ENCODE measurements around the gene SAA2.
"Not testable (repeated sequence)": the region's sequence is repeated elsewhere in the genome, so short reads cannot be mapped to it uniquely, and the experiment has no call there.

SAA2 gene

DNA sequence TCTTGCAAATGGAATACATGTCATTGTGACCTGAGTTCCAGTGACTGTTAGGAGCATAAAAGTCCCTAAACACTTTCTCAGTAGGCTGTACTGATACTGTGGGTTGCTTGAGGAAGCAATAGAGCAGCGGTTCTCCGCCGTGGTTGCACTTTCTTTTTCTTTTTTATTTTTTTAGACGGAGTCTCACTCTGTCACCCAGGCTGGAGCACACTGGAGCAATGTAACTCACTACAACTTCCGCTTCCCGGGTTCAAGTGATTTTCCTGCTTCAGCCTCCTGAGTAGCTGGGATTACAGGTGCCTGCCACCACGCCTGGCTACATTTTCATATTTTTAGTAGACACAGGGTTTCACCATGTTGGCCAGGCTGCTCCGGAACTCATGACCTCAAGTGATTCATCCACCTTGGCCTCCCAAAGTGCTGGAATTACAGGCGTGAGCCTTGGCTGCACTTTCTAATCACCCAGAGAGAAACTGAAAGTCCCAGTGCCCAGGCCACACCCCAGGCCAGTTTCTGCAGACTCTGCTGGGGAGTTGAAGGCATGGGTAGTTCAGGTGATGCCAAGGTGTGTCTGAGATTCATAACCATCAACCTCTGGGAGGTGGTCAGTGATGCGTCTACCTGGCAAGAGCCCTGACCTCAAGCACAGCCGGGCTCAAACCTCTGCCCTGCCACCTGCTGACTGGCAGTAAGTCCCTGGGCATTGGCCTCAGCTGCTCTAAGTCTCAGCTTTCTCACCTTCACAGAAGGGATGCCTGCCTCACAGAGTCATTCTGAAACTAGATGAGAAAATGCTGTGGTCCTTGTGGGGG, 1.9 kb downstream of the SAA2 start:
- not testable (repeated sequence) for DNase-seq

- peak; percentile 62 for DNase-seq
These were observed 3.1 kb downstream of the SAA2 start for GRCh38 chr11:18245396-18245795.

DNA sequence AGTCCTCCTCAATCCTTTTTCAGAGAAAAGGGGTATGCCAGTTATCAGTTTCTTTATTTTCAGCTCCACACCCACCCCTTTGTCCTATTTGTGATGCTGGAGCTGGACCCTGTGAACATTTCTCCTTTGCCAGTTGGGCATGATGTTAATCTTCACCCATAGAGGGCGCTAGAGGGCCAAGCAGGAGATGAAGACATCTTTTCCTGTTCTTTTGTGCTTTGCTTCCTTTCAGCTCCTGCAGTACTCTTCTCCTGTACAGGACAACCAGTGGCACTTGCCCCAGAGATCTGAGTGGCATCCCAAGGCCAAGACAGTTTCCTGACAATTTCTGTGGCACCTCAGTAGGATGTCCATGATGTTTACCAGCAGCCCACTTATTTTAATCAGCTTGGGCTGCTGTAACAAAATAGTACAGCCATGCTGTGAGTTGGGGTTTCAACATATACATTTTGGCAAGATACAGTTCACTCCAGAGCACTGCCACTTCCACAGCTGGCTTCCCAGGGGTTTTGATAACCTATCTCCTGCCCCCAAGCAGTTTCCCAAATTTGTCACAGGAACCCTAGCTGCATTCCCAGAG, 4.6 kb downstream of the SAA2 start:
- peak; percentile 40 for DNase-seq

DNA sequence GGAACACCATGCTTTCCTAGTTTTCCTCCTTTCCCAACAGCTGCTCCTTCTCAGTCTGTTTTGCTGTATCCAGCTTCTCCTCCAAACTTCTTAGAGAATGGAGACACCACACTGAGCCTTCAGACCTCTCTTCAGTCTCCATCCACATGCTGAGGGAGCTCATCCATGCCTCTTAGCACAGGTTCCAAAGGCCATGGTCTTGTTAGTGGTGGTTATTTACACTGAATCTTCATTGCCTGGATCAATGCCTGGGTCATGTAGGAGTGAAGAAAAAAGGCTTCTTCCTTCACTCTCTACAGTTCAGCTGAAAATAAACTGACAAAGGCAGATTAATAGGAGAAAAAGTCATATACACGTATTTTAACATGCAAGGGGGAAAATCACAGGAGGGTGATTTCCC, 8.8 kb downstream of the SAA2 start:
- no peak for DNase-seq

GRCh38 chr11:18236664-18237356, 11.7 kb downstream of the SAA2 start, which contains the start of gene SAA4:
TSS of gene SAA4 (minus strand) at chr11:18236802. CDS start at chr11:18235926, 876 bp downstream.
- DNase-seq, result no peak

DNA sequence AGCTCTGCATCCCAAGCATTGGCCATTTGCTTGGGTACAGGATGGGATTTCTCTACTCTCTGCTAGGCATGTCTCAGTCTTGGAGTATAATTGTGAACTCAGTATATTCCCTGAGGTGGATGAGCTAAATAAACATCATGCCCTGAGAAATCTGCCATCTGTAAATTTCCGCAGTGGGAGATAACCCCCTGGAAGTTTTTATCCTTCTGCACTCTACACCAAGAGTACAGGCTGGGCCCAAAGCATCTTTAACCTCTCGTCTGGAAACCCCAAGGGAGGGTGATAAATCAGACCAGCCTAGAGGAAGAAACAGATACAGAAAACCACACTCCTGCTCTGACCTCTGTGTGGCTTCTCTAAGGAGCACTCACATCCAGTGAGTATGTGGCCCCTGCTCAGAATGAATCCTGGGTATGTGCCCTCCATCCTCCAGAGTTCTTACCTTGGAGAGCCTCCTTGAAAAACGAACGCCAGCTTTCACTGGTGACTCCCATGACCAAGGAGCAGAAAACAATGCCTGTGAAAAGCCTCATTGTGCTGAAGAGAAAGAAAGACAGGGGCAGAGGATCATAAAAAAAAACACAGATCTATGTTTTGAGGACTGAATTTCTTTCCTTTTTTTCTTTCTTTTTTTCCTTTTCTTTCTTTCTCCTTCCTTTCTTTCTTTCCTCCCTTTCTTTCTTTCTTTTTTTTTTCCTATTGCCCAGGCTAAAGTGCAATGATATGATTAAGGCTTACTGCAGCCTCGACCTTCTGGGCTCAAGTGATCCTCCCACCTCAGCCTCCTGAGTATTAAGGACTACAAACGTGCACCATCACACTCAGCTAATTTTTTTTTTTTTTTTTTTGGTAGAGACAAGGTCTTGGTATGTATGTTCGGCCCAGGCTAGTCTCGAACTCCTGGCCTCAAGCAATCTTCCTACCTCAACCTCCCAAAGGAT, 12.8 kb downstream of the SAA2 start:
- DNase-seq, result no peak

- no peak for DNase-seq
These were observed 14.6 kb downstream of the SAA2 start for GRCh38 chr11:18233912-18234311.

DNA sequence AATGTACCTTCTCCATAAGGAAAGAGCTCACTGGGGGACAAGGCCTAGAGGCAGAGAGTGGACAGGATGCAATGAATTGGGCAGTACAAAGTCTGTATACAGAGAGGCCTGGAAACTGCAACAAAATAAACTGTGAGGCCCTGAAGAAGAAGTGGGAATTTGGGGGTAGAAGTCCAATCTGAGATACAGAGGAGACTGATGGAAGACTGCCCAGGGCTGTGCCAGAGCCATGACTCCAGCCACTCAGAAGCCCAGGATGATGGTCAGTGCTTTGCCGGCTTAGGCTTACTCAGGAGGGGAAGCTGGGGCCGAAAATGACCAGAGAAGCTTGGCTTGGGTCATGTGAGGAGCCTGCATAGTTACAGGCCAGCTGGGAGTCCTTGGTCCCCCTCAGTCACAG, 17.6 kb downstream of the SAA2 start:
- no peak for DNase-seq

GRCh38 chr11:18229501-18229900, 19.0 kb downstream of the SAA2 start:
- no peak for DNase-seq

- no peak for DNase-seq
These were observed 22.6 kb downstream of the SAA2 start for GRCh38 chr11:18225913-18226312.

- DNase-seq, result no peak
These were observed 24.7 kb downstream of the SAA2 start for GRCh38 chr11:18223591-18224387.

GRCh38 chr11:18222814-18223421, 25.6 kb downstream of the SAA2 start:
- DNase-seq, result no peak

DNA sequence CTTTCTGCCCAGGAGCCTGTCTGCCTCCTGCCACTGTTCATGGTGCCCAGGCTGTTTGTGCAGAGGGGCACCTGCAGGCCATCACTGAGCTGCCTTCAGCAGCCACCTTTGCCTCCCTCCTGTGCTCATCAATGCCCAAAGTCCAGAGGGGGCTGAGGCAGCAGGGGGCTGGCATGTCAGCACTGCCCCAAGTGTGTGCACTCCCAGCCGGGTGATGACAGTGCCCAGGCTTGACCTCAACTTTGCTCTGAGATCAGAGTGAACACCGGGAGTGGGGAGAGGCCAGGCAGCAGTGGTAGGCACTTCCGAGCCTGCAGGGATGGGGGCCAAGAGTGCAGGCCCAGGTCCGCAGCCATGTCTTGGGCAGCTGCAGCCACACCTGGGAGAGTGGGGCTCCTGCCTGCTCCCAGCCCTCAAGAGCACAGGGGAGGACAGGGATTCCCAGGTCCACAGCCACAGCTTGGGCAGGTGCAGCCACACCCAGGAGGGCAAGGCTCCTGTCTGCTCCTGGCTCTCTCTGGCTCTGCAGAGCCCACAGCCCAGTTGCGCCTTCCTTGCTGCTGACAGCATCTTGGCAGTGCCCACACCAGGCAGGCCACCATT, 27.1 kb downstream of the SAA2 start:
- DNase-seq, result no peak

DNA sequence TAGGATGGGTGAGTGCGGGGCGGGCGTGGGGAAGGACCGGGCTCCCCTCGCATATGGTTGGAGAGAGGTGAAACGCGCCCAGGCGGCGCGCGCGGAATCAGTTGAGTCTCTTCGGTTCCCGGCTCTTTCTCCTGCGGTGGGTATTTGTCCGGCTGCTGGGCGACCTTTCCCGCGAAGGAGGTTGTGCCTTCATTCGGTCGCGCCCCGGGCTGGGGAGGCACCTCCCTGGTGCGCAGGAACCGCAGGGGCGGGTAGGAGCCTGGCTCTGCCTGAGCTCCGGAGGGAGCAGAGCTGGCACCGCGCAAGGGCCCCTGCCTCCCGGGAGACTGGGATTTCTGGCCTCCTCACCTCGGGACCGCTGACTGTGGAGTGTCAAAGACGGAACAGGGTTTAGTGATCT, 39.4 kb downstream of the SAA2 start:
- no peak for DNase-seq

DNA sequence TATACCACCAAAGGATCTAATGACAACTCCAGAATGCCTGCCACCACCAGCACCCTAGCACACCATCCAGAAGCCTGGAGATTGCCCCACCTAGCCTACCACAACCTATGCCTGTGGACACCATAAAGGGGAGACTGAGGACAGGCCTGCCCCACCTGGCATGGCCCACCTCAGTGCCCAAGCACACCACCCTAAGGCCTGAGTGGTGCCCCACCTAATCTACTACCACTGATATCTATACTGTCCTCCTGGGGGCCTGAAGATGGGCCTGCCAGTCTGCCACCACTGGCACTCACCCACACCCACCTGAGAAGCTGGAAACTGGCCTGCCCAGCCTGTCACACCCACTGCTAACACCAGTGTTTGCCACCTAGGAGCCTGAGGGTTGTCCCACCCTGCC, 43.7 kb downstream of the SAA2 start:
- no peak for DNase-seq

GRCh38 chr11:18204220-18204619, 44.2 kb downstream of the SAA2 start:
- no peak for DNase-seq

DNA sequence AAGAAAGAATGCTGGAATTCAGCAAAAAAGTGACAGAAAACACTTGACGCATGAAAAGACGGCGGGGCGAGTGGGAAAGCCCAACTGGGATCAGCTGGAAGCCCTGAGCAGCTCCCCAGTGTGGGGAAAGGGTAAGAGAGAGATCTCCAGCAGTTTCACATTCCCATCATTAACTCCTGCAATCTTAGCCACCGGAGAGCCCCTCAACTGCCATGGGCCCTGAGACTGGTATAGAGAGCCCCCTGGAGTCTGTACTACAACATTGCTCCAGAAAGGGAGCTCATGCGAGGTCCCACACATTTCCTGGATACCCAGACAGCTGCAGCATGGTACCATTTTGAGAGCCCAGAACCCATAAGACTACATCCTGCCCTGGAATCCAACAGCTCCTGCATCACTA, 44.7 kb downstream of the SAA2 start:
- no peak for DNase-seq

GRCh38 chr11:18197738-18198137, 50.7 kb downstream of the SAA2 start:
- not testable (repeated sequence) for DNase-seq

GRCh38 chr11:18196532-18196931, 51.9 kb downstream of the SAA2 start:
- no peak for DNase-seq

All from NCI-H226 (cell line).